GM21717 (cell line): Measurements from ENCODE around the gene HOXA2.

Experiments
- ATAC-seq: cut with Tn5 transposase; IDR thresholded peaks from one replicate; pipeline ENCODE4 v1.9.1; 2021; ENCODE audit warnings: mild to moderate bottlenecking, moderate library complexity; ENCODE audit not compliant: unreplicated experiment

The HOXA2 gene

DNA sequence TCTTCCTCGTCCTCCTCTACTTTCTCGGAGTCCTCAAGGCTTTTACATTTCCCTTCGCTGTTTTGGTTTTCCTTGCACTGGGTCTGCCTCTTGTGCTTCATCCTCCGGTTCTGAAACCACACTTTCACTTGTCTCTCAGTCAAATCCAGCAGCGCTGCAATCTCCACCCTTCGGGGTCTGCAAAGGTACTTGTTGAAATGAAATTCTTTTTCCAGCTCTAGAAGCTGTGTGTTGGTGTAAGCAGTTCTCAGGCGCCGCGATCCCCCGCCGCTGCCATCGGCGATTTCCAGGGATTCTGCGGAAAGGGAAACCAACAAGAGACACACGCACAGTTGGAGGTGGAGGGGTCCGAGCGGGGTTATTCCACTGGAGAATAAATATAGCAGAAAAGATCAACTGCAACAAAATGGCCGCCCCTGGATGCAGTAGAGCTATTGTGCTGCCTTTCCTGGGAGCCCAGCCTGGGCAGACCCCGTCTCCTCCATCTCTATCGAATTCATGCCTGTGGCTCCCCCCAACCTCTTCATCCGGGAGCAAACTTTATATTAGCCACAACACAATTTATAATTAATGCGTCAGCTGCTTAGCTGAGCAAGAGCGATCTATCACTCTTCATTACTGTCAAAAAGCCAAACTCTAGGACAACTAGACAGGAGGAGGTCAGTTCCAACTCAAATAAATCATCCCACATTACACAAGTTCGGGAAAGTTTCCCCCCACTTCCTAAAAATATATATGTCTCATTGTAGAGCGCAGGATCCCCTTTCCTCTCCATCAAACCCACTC is 1.1 kb downstream of the HOXA2 start:
- no peak for ATAC-seq

DNA sequence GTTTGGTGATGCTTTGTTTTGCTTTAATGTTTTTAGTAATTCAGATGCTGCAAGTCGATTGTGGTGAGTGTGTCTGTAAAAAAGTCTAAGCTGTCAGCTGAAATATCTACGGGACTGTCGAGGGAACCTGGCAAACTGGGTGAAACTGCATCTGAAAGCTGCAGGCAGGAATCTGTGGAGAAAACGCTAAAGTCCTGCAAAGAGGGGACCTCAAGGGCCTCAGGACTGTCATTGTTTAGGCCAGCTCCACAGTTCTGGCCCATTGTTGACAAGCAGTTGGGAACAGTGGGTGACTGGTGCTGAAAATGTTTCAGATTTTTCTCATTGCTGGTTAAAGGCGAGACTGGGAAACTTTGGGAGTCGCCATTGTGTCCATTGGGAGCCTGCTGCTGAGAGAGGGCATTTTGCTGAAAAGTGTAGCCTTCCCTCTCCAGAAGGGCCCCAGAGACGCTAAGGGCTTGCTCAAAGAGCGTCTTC is 1.8 kb downstream of the HOXA2 start:
- ATAC-seq: no peak

DNA sequence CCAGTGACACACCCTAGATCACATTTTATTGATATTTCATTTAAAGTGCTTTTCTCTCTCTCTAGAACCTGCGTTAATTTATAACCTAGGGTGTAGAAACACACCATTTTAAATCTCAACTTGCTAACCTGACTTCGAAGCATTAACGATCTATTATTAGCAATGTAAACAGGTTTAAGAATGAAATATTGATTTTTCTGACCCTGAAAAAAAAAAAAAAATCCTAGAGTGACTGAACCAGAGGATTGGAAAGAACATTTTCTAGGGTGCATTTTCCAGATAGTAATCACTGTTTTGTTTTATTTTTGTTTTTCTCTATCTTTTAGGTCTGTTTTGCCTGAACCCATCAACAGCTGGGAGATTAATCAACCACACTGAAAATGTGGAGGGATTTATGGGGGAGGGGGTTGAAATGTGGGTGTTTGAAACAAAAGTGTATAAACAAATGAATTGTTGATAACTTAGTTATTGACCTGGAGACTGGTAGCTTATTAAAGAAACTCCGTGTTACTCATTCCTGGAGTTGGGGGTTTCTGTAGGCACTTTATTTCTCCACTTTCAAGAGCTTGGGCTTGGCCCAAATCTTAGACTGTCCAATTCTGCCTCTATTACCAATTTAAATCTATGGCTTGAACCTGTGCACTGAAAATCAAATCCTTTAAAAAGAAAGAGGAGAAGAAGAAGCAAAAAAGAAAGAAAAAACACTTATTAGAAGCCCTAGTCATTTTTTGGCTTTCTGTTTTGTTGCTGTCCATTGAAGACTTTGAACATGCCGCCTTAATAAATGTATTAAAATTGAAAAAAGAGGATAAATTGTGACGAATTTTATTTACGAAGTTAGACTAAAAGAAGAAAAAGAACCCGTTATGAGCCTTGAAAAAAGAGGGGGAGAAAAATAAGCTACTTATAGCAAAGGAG is 2.8 kb downstream of the HOXA2 start:
- ATAC-seq: no peak

DNA sequence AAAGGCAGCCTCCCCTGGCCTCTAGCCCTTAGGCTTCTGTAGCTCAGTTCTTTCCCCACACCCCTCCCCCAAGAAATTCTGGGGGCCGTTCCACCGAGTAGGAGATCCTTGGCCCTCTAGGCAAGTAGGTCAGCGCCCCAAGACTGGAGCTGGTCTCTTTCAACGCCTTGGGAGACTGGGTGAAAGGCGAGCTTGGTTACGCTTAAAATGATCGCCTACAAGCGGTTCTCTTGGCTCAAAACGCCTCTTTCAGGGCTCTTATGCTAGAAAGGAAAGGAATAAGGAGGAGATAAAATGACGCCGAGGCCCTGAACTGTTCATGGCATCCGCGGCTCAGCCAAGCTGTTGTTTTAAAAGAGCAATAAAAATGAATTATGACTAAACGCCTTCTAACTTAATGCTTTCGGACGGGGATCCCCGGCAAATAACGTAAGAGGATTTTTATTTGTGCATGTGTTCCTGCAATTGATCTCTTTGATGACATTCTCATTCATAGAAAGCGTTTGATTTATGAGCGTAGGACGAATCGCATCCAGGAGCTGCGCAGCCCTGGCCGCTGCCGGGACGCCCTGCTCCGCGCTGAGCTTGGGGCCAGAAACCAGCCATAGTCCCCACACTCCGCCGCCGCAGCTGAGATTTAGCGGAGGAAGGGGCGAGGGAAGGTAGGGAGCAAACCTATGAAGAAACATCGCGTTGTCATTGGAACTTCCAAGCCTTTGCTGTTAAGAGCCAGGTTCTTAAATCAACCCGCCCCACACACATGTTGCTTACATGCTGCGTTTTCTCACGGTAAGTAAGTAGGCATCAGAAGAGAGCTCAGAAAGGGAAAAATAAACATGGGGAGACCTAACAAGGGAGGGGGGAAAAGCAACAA is 3.7 kb downstream of the HOXA2 start:
- ATAC-seq: no peak

DNA sequence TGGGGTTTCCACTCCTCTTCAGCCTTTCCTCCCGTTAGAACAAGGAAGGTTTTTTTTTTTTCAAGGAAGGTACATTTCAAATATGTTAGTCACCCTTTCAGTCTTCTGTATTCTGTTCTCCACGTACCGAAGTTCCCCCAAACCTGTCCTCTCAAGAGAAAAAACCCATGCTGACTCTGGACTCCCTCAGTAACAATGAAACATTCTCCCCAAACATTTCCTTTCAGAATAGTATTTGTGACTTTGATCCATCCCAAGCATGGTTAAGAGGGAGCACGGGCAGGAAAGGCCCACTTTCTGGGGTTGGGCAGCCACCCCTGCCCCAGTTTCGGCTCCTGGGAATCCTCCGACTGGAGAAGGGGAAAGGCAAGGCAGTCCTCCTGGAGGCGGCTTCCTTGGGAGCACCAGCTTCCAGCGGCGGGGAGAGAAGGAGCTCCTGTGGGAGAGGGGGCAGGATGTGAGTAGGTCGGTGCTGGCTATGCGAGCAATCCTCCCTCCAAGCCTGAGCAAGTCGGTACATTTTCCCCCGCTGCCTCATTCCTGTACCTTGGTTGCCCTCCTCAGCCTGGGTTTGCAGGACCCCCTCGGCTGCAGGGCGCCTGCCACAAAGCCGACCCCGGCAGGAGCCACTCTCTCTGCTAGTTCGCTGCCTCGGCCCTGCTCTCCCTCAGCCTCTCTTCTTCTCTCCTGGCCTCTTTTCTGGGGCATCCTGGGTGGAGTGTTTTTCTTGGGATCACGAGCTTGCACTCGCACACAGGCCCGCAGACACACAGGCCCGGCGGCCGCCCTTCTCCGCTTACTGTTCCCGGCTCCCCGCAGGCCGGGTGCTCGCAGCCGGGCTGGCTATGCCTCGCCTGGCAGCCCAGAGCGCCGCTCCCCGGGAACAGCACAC is 4.6 kb downstream of the HOXA2 start:
- no peak for ATAC-seq

DNA sequence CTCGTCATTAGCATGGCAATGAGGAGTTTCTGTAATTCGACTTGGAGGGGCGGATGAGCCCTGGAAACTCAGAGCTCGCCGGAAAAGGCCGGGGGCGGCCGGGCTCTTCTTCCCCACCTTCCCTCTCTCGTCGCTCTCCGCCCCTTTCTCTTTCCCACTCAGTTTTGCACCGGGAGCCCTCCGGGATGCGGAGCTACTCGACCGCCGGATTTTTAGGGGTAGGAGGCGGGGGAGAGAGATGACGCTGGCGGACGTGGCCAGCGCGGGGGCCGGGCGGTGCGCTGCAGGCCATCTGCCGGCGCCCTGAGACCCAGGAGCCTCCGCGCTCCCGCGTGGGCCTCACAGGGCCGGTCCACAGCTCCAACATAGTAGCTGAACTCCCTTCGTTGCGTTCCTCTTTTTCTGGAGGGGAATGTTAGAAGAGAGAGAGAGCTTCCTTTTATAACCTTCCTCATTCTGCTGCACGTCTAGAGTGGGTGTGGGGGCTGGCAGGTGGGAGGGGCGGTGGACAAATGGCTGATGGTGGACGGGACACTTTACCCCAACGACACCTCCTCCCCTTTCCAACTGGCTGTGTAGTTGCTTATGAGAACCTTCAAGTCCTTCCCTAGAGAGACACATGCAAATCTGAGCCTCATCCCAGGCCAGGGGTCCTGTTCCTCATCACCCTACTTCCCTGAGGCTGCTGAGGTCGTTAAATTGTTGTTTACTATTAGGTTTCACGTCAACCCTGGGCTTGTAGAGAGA is 5.5 kb downstream of the HOXA2 start:
- ATAC-seq: no peak

DNA sequence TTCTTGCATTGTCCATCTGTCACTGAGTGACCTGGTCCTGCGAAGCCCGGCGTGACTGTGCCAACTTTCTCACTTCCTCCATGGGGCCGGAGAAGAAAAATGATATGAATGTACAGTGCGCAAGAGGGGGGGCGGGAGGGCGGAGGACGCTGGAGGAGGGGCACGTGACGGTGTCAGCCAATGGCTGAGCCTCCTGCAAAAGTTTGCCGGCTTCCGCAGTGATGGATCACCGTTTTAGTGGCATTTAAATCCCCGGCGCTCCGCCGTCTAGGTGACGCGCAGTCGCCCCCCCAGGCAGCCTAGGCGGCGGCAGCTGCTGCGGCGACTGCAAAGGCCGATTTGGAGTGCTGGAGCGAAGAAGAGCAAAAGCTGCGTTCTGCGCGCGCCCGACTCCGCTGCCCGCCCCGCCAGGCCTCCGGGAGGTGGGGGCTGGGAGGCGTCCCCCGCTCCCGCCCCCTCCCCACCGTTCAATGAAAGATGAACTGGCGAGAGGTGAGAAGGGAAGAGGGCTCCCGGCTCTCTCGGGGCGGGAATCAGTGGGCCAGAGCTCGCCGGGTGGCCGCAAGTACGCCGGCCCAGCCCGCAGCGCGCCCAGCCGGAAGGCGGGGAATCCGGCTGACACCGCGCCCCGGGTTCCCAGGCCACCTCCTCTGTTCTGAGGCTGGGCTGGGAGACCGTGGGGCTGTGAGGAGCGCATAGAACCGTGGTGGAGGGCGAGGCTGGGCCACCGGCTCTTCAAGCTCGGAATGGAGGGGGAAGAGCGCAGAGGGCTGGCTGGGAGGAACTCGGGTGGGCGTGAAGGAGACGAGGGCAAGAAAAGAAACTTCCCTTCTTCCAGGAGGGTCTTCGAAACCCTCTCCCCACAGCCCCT is 6.4 kb downstream of the HOXA2 start, which contains the start of gene HOXA1:
Gene HOXA1 (minus strand): TSS at position 104 of the 871 bp plus-strand sequence. CDS start 88 bp downstream, at position 16.
- ATAC-seq: peak; percentile 91

DNA sequence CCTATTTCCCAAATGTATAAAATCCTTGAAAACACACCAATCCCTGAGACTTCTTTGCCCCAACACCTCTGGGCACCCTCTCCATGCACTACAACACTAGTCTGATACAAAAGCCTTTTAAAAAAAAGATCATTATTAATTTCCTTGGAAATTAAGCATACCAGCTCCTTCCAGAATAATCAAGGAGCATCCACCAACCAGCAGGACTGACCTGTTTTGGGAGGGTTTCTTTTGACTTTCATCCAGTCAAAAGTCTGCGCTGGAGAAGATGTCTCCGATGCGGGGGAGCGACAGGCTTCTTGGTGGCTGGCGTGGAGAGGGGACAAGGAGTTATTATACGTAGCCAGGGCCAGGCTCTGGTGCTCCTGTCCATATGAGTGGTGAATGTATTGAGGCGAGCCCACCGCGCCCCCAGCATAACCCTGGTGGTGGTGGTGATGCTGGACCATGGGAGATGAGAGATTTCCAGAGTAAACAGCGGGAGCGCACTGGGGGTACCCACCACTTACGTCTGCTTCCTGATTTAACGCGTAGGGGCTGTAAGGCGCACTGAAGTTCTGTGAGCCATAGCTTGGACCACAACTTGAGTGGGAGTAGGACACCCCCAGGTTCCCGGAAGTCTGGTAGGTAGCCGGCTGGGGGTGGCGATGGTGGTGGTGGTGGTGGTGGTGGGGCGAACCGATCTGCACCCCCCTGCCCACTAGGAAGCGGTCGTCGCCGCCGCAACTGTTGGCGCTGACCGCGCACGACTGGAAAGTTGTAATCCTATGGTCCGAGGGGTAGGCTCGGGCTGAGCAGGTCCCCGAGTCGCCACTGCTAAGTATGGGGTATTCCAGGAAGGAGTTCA is 7.2 kb downstream of the HOXA2 start:
- ATAC-seq: no peak

DNA sequence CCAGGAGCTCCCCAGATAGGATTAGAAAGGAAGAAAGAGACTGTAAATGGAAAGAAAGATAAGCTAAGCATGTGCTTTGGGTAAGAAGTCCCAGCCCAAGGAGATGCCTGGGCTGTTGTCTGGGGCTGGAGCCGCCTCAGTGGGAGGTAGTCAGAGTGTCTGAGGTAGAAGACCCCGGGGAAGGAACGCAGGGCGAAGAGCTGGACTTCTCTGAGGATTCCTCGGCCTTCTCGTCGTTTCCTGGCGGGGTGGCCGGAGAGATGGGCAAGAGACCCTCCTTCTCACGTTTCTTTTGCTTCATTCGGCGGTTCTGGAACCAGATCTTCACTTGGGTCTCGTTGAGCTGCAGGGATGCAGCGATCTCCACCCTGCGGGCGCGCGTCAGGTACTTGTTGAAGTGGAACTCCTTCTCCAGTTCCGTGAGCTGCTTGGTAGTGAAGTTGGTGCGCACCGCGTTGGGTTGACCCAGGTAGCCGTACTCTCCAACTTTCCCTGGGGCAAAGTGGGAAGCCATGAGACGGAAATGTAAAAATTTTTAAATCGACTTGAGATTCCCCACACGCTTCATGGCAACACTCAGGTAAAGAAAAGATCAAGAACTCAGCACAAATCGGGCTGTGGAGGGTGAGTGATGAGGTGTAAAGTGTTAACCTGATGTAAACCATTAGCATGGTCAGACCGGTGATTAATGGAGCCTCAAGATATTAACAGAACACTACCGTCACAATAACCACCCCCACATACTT is 8.0 kb downstream of the HOXA2 start:
- ATAC-seq: no peak

DNA sequence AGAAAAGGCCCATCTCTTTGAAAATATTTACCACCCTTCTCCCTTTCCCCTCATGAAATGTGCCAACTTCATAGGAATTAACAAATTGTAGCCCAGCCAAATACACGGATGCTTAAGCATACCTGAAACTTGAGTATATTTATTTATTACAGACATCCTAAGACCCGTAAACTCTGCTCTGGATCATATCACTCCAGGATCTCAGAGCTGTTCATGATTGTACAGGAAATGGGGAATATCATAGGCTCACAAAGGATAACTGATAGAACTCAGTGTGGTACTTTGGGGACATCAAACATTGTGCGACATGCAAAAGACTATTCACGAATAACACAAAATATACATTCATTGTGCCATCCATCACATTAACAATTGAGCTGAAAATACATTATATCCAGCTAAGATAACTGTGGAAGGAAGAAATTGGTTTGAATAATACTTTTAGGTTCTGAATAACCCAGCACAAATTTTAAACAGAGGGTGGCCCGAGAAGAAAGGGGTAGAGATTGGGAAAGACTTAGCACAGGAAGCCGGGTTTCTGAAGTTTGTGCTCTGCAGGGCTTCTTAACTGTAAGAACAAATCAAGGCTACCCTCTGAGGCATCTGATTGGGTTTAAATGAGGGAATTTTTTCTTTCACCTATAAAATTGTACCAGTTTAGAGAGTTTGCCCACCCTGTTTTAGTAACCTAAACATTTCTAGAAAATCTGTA is 9.1 kb downstream of the HOXA2 start:
- no peak for ATAC-seq

DNA sequence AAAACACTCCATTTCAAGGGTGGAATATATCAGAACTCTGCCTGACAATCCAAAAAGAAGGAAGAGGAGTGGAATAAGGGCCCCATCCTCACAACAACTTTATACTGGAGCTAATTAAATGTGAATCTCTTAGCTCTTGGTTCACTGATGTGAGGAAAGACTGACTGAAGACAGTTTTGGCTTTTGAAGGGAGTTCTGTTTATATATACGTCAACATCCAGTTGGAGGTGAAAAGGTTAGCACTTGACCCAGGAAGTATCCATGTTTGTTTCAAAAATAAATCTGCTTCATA is 9.7 kb downstream of the HOXA2 start:
- ATAC-seq: no peak

DNA sequence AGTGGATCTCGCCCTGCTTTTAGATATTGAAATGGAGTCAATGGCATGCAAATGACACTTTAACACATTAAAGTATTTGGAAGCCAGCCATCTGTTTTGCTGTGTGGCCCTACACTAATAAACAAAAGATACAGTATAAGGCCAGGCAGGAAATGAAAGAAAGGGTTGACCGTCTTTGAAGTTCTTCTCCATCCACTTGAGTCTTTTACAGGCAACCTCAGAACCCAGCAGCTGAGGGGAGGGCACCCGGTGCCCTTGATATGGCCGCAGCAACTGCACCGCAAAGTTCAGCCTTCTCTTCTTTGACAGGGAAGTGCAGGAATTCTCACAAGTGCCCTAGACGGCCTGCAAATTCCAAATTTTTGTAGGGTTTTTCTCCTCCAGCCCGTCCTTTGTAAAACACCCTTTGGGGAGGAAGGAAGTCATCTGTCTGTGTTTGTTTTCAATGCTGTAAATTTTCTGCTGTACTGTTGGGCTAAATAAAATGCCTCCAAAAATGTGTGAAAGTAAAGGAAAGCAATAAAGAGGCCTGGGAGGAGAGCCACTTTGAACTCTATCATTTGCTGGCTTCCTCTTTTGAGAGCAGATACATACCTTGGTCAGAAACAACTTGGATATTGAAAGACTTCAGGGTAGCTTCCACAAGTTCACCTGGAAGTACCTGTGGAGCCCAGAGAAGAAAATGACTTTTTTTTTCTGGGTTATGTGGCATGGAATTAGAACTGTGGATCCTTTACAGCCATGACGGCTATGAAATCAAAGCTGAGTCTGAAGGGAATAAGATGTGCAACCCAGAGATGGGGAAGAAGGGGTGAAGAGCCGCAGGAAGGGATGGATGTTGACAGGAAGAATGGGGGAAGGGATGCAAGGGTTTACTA is 10.3 kb downstream of the HOXA2 start:
- no peak for ATAC-seq

DNA sequence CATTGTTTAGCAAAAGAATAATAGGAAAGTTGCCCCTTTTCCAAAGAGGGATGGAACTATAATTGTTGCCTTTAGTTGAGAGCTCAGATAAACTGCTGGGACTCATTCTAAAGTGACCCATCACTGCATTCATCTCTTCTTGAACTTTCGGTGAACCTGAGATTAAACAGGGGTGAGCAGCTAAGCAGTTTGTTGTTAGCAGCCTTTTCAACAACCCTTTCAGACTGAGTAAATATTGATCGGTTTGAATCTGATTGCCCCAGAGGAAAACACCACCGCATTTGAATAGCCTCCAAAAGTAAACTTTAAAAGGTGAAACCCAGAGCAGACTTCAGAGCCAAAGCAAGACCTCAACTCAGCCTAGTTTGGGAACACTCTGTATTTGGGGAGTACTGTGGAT is 11.4 kb downstream of the HOXA2 start:
- no peak for ATAC-seq

DNA sequence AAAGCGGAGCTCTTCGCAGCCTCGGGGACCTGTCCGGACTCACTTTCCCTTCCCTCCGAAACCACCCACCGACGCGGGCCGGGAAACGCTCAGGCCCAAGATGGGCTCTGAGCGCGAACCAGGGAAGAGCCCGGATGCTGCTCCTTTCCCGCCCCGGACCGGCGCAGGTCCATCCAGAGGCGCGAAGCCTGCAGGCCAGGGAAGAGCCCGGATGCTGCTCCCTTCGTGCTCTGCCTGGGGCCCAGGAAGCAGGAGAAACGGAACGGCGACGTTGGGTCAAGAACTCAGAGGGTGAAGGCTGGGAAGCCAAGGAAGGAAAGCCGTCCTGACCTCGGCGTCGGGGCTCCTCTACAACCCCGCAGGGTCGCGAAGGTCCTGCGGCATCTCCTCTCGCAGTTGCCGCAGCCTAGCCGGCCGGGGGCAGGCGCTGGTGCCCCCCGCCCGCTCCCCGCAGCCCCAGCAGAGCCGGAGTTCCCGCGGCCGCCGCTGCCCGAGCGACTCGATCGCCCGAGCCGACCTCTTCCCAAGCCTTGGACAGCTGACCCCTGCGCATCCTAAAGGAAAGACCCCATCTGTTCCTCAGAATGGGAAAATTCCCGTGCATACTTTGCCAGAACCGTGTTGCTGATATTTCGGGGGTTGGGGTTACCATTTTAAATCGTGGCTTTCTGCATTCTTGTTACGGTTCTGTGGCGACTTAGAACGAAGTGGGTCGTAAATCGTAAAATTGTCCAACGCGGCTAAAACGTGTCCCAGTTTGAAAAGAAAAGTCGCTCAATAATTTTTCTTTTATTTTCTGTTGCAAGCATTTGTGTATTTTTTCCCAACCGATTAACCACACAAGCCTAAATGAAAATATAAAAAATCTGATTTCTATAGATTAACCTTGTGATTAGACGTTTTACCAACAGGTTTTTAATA is 14.2 kb downstream of the HOXA2 start:
- no peak for ATAC-seq
